Measurements from ENCODE around the gene MAMDC2. TPM values are rescaled to one million over a fixed set of nuclear protein-coding genes. Genes with fewer than 3 reads are reported as not detected.

MAMDC2 gene
- total RNA-seq, 4 donors from 2014 or later = 4.9 to 9.9 (median 8.7) TPM

DNA sequence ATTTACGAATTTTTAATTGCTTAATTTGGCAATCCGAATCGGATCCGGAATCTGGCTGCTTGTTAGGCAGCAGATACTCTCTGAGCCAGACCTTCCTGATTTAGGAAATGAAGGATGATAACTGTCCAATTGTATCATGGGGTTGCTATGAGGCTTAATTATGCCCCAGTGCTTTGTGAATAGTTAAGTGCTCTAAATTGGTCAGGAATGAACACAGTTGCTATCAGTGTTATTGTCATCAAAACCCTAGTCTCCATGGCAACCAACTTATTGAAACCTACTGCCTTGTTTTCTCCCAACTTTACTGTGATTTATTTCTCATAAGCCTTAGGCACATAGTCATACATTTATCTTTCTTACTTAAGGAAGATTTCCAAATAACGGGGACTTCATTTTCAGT lies 47.9 kb downstream of the MAMDC2 start:
- in situ Hi-C loops (cut with MboI; ENCODE audit: low sequenced_read_pairs in 4 of 4) (no loop called here), intact Hi-C loops (cut with DNase I; ENCODE audit: low total_unique reads) (no loop called here)
- H3K27me3 ChIP-seq = no peaks in the 10 kb centered on the region
- no peak overlapping the region for H3K27ac ChIP-seq
- no peaks in the 10 kb centered on the region for H3K36me3 ChIP-seq
- H3K4me3 ChIP-seq = no peak overlapping the region
- H3K4me1 ChIP-seq = peaks cover 6 to 8% of the 10 kb centered on the region in 2 donors
- DNase-seq = no peak
- no peak for TF ChIP-seq POLR2A (IDR thresholded peaks at IDR 0.05)
- TF ChIP-seq, protein P1, sequence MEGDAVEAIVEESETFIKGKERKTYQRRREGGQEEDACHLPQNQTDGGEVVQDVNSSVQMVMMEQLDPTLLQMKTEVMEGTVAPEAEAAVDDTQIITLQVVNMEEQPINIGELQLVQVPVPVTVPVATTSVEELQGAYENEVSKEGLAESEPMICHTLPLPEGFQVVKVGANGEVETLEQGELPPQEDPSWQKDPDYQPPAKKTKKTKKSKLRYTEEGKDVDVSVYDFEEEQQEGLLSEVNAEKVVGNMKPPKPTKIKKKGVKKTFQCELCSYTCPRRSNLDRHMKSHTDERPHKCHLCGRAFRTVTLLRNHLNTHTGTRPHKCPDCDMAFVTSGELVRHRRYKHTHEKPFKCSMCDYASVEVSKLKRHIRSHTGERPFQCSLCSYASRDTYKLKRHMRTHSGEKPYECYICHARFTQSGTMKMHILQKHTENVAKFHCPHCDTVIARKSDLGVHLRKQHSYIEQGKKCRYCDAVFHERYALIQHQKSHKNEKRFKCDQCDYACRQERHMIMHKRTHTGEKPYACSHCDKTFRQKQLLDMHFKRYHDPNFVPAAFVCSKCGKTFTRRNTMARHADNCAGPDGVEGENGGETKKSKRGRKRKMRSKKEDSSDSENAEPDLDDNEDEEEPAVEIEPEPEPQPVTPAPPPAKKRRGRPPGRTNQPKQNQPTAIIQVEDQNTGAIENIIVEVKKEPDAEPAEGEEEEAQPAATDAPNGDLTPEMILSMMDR (IDR thresholded peaks at IDR 0.05 in 4 of 5, conservative IDR thresholded peaks at IDR 0.05 in 1 of 5) = no peak
- H3K9me3 ChIP-seq = no peaks in the 10 kb centered on the region
- ATAC-seq = no peak

DNA sequence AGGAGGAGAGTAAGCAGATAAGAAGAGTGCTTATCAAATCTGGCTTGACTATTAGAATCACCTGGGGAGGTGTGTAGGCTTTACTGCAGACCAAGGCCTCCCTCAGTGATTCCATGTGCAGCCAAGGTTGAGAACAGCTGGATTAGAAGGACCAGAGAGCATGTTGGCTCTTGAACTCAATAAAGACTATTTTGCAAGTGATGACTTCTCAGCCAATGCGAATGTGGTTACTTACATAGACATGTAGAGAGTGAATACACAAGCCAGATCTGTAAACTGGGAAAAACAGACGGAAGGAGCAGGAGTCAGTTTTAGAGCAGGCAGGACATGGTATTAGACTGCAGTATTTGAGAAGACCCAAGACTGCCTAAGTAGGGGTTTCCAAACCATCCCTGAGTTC lies 48.5 kb downstream of the MAMDC2 start:
- peaks cover 1 to 8% of the 10 kb centered on the region in 2 donors for H3K4me1 ChIP-seq
- no peak for DNase-seq
- H3K27ac ChIP-seq = no peak overlapping the region
- no peak overlapping the region for H3K4me3 ChIP-seq
- H3K36me3 ChIP-seq = no peaks in the 10 kb centered on the region
- H3K27me3 ChIP-seq = no peaks in the 10 kb centered on the region
- ATAC-seq = no peak
- H3K9me3 ChIP-seq = no peaks in the 10 kb centered on the region
- intact Hi-C loops (cut with DNase I; ENCODE audit: low total_unique reads) = no loop called here
- in situ Hi-C loops (cut with MboI; ENCODE audit: low sequenced_read_pairs in 4 of 4) = no loop called here
- no peak for TF ChIP-seq POLR2A (IDR thresholded peaks at IDR 0.05)
- TF ChIP-seq, protein P1 (IDR thresholded peaks at IDR 0.05 in 4 of 5, conservative IDR thresholded peaks at IDR 0.05 in 1 of 5) = no peak

DNA sequence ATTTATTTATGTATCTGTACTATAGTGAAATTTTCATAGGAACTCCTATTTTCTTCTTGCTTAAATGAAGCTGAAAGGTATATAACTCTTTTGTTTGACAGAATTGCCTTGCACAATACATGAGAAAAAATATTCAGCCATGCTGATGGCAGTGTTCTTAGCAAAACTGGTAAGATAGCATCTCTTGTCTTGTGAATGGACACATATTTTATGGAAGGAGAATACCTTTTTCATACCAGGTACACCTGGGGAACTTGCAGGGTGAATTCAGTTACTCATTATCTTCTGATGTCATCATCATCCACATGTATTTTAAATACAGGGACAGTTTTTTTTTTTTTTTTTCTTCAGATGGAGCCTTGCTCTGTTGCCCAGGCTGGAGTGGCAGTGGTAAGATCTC lies 49.4 kb downstream of the MAMDC2 start:
- H3K4me1 ChIP-seq = peaks cover 0 to 8% of the 10 kb centered on the region in 2 donors
- H3K27me3 ChIP-seq = no peaks in the 10 kb centered on the region
- intact Hi-C loops (cut with DNase I; ENCODE audit: low total_unique reads) = no loop called here
- no peak overlapping the region for H3K27ac ChIP-seq
- ATAC-seq = no peak
- TF ChIP-seq, protein P1 (IDR thresholded peaks at IDR 0.05 in 4 of 5, conservative IDR thresholded peaks at IDR 0.05 in 1 of 5) = no peak
- no peak overlapping the region for H3K4me3 ChIP-seq
- in situ Hi-C loops (cut with MboI; ENCODE audit: low sequenced_read_pairs in 4 of 4) = no loop called here
- no peaks in the 10 kb centered on the region for H3K36me3 ChIP-seq
- no peak for DNase-seq
- no peaks in the 10 kb centered on the region for H3K9me3 ChIP-seq

DNA sequence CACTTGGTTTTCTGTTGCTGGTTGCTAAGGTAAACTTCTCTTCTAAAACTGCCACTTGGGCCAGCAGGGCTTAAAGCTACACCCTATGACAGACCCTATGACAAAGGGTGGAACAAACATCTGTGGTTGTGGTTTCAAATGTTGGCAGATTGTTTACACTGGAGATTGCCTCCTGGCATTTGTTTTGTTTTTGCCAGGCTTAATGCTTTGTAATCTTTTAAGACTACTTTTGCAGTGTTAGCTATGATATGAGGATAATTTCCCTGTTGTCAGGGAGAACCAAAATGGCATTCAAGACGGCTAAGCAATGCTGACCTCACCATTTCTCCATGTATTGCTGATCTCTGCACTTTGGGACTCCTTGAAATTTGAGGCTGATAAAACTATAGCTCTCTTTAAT lies 50.3 kb downstream of the MAMDC2 start:
- no peak for TF ChIP-seq POLR2A (IDR thresholded peaks at IDR 0.05)
- TF ChIP-seq, protein P1 (IDR thresholded peaks at IDR 0.05 in 4 of 5, conservative IDR thresholded peaks at IDR 0.05 in 1 of 5) = no peak
- intact Hi-C loops (cut with DNase I; ENCODE audit: low total_unique reads) (no loop called here), in situ Hi-C loops (cut with MboI; ENCODE audit: low sequenced_read_pairs in 4 of 4) (no loop called here)
- H3K27me3 ChIP-seq = no peaks in the 10 kb centered on the region
- H3K4me3 ChIP-seq = no peak overlapping the region
- no peaks in the 10 kb centered on the region for H3K36me3 ChIP-seq
- ATAC-seq (no peak), DNase-seq (no peak)
- H3K9me3 ChIP-seq = no peaks in the 10 kb centered on the region
- no peak overlapping the region for H3K27ac ChIP-seq
- peaks cover 0 to 8% of the 10 kb centered on the region in 2 donors for H3K4me1 ChIP-seq

GRCh38 chr9:70094747-70095146 lies 51.1 kb downstream of the MAMDC2 start:
- intact Hi-C loops (cut with DNase I; ENCODE audit: low total_unique reads) = no loop called here
- in situ Hi-C loops (cut with MboI; ENCODE audit: low sequenced_read_pairs in 4 of 4) = no loop called here
- ATAC-seq (no peak), DNase-seq (no peak)
- no peak overlapping the region for H3K27ac ChIP-seq
- no peaks in the 10 kb centered on the region for H3K27me3 ChIP-seq
- H3K4me1 ChIP-seq = peaks cover 0 to 4% of the 10 kb centered on the region in 2 donors
- no peaks in the 10 kb centered on the region for H3K9me3 ChIP-seq
- H3K36me3 ChIP-seq = no peaks in the 10 kb centered on the region
- H3K4me3 ChIP-seq = no peak overlapping the region
- TF ChIP-seq, protein P1 (IDR thresholded peaks at IDR 0.05 in 4 of 5, conservative IDR thresholded peaks at IDR 0.05 in 1 of 5) = no peak
- TF ChIP-seq POLR2A (IDR thresholded peaks at IDR 0.05) = no peak

Data from gastrocnemius medialis (tissue), 4 donors.